GM12878 (cell line): ENCODE results near the gene CSRP1. TPM values are rescaled to one million over a fixed set of nuclear protein-coding genes. Genes with fewer than 3 reads are reported as not detected.

Experiments used
- ATAC-seq: fragments of 200-7000 bp; cut with Tn5 transposase; 3 replicates; pipeline ENCODE4 v1.9.1; 2020; ENCODE audit warnings: mild to moderate bottlenecking, moderate library complexity
- BruUV-seq: library from RNA; stranded (reverse); fragments of 400-500 nt; replicated peaks from 2 replicates; lab custom pipeline; 2021; lab: Mats Ljungman, UMichigan
- CTCF ChIA-PET: fragments of 300-600 bp; sonication (Branson Sonifier 250); formaldehyde crosslinking; extraction: SDS; loops from one replicate; lab custom pipeline; 2021; ENCODE audit warnings: inconsistent platforms; lab: Yijun Ruan, JAX
- POLR2A ChIA-PET: fragments of 350-600 bp; formaldehyde crosslinking; extraction: SDS; loops from one replicate; lab custom pipeline; 2021; ENCODE audit warnings: inconsistent platforms; lab: Charles Lee
- RAD21 ChIA-PET: fragments of 300-600 bp; sonication (Branson Sonifier 250); formaldehyde crosslinking; loops from one replicate; lab custom pipeline; 2023; ENCODE audit warnings: antibody characterized with exemption; ENCODE audit not compliant: unreplicated experiment; lab: Charles Lee
- SMC1A ChIA-PET: fragments of 300-600 bp; sonication (Branson Sonifier 250); formaldehyde crosslinking; loops from one replicate; lab custom pipeline; 2023; ENCODE audit not compliant: unreplicated experiment, uncharacterized antibody; lab: Charles Lee
- DNase-seq: peaks from one replicate; pipeline ENCODE4 v3.0.0-alpha.2; 2011; ENCODE audit warnings: low read depth, low spot score
- FAIRE-seq: peaks from 3 replicates; lab custom pipeline; 2011; peaks lifted over from hg19 to GRCh38; lab: Jason Lieb, UNC
- H2AFZ ChIP-seq: 2 replicates; pipeline ENCODE4 v1.6.0; 2011; ENCODE audit warnings: low read depth, low read length, control low read depth; ENCODE audit not compliant: control insufficient read depth
- H3K27ac ChIP-seq: 2 replicates; pipeline ENCODE4 v1.5.1; 2011; ENCODE audit warnings: control low read depth; ENCODE audit not compliant: control insufficient read depth, insufficient read depth
- H3K27me3 ChIP-seq, 2 experiments: replicated peaks in 1 of 2; 2 replicates each; pipeline versions ENCODE4 v1.6.0 to v1.6.1; 2011; ENCODE audit warnings: low read length in 1 of 2; ENCODE audit not compliant: control insufficient read depth in 2 of 2, insufficient read depth in 2 of 2
- H3K36me3 ChIP-seq, 2 experiments: 2 replicates each; pipeline ENCODE4 v1.5.1; 2011; ENCODE audit warnings: low read length in 1 of 2; ENCODE audit not compliant: control insufficient read depth in 2 of 2, insufficient read depth in 2 of 2
- H3K4me1 ChIP-seq: 2 replicates; pipeline ENCODE4 v1.6.1; 2011; ENCODE audit warnings: mild to moderate bottlenecking, low read length, moderate library complexity, mixed read lengths; ENCODE audit not compliant: control insufficient read depth, insufficient read depth
- H3K4me2 ChIP-seq: 2 replicates; pipeline ENCODE4 v1.6.0; 2011; ENCODE audit warnings: control low read depth; ENCODE audit not compliant: control insufficient read depth, insufficient read depth
- H3K4me3 ChIP-seq: fragments of 200-600 bp; sonication (generic); 2 replicates; pipeline ENCODE4 v1.5.1; 2016
- H3K79me2 ChIP-seq: 2 replicates; pipeline ENCODE4 v1.6.0; 2011; ENCODE audit warnings: low read length; ENCODE audit not compliant: control insufficient read depth, insufficient read depth
- H3K9ac ChIP-seq: 2 replicates; pipeline ENCODE4 v1.8.0; 2011; ENCODE audit warnings: low read length, control low read depth, mixed read lengths; ENCODE audit not compliant: control insufficient read depth, insufficient read depth
- H3K9me3 ChIP-seq: replicated peaks from 3 replicates; pipeline ENCODE4 v1.5.1; 2011; ENCODE audit warnings: mild to moderate bottlenecking, low read length; ENCODE audit not compliant: control insufficient read depth, insufficient read depth
- H4K20me1 ChIP-seq: 2 replicates; pipeline ENCODE4 v1.6.0; 2011; ENCODE audit not compliant: control insufficient read depth, insufficient read depth
- BCL11A ChIP-seq: IDR thresholded peaks from 2 replicates; pipeline ENCODE4 v1.6.1; 2011; ENCODE audit warnings: low read depth, low read length
- E2F4 ChIP-seq: IDR thresholded peaks from 2 replicates; pipeline ENCODE4 v1.6.1; 2012; ENCODE audit warnings: low read depth, low read length, improper control_type of control experiment
- FOXK2 ChIP-seq: fragments of 450-650 bp; IDR thresholded peaks from 2 replicates; pipeline ENCODE4 v1.6.1; 2017; ENCODE audit warnings: mild to moderate bottlenecking, moderate library complexity
- JUND ChIP-seq: IDR thresholded peaks from 2 replicates; pipeline ENCODE4 v1.6.1; 2012; ENCODE audit warnings: low read depth, mild to moderate bottlenecking, low read length, improper control_type of control experiment, moderate library complexity
- MEF2A ChIP-seq: IDR thresholded peaks from 2 replicates; pipeline ENCODE4 v1.6.1; 2011; ENCODE audit warnings: low read depth, mild to moderate bottlenecking, low read length, moderate library complexity; ENCODE audit not compliant: insufficient read depth
- SMAD5 ChIP-seq: IDR thresholded peaks from 2 replicates; pipeline ENCODE4 v1.6.1; 2016; ENCODE audit warnings: antibody characterized with exemption, low read depth
- SMARCA5 ChIP-seq: fragments of 450-650 bp; IDR thresholded peaks from 2 replicates; pipeline ENCODE4 v1.6.1; 2017; ENCODE audit warnings: mild to moderate bottlenecking
- SMC3 ChIP-seq: IDR thresholded peaks from 2 replicates; pipeline ENCODE4 v1.6.1; 2011; ENCODE audit warnings: low read length, improper control_type of control experiment, borderline replicate concordance
- WGBS: methylation state at CpG from one replicate; pipeline ENCODE4 v1.1.6; 2016; ENCODE audit warnings: low lambda C conversion rate; ENCODE audit not compliant: insufficient replicate concordance, insufficient coverage; ENCODE audit errors: missing lambda C conversion rate; 5-methylcytosine and 5-hydroxymethylcytosine counted together
- in situ Hi-C: fragments of 300-500 bp; cut with MboI; formaldehyde crosslinking; loops from 9 replicates; pipeline ENCODE4 v1.14.3; 2018; ENCODE audit warnings: mixed read lengths
- intact Hi-C: fragments of 100-400 bp; cut with micrococcal nuclease; formaldehyde crosslinking; loops from one replicate; pipeline ENCODE4 v1.14.2; 2022; ENCODE audit not compliant: unreplicated experiment
- polyA plus RNA-seq, 11 experiments: library from polyadenylated mRNA; depleted of rRNA in 4 of 11; unstranded in 6 of 11; stranded (reverse) in 5 of 11; fragments of >200 nt; fragmentation: Nextera tagmentation in 4 of 11; fragmentation: Illumina TruSeq in 1 of 11; extraction: Ambion mirVana in 4 of 11; extraction: Trizol in 1 of 11; gene quantifications; 1 replicate in 1 of 11; 2 replicates in 10 of 11; pipeline versions ENCODE4 v1.2.1 to v1.2.3, GENCODE V29; 2011 to 2016; ENCODE audit warnings: inconsistent platforms in 2 of 11, missing spikeins in 2 of 11, low read depth in 1 of 11
- total RNA-seq, 4 experiments: library from RNA; depleted of rRNA in 3 of 4; stranded (reverse); fragments of >200 nt in 3 of 4; fragmentation: Illumina TruSeq in 1 of 4; extraction: Trizol in 1 of 4; gene quantifications; 2 replicates each; pipeline versions ENCODE4 v1.2.1 to v1.2.3, GENCODE V29; 2013 to 2021

Gene CSRP1
- total and polyA plus RNA-seq, 10 of the 15 experiments (the other 5 are each of a cell fraction or from before 2014, with no cell fraction given): 23.4 to 99.2 (median 80.7) TPM

DNA sequence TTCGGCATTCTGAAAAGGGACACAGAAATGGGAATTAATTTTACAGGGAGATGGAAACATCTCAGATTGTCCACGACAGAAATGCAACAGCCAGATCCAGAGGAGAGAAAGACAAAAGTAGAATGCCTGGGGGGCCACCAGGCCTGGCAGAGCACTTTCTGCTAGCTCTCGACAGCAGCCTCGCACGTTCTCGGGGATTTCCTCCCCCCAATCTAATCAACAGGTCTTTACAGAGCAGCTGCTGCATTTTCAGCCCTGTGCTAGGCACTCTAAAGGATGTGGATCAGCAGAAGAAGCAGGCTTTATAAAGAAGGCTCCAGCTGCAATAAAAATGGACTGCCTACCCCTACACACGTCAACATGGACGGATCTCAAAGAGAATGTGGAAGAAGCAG lies 10.6 kb downstream of the CSRP1 start:
- intact Hi-C loops (no loop called here), in situ Hi-C loops (no loop called here)
- DNase-seq (no peak), ATAC-seq (no peak), FAIRE-seq (no peak)
- H3K79me2 ChIP-seq: no peaks in the 10 kb centered on the region; the same call in none of the 2 replicates
- H4K20me1 ChIP-seq: no peaks in the 10 kb centered on the region
- ChIA-PET SMC1A (interaction anchor here (2.8 to 2.9 kb wide), 2 partner anchors 9 to 16 kb away, joined by 10 to 21 read pairs; no protein-coding TSS in a partner anchor), POLR2A (interaction anchor here (1.2 kb wide), 1 partner anchor 10 kb away, joined by 5 read pairs; no protein-coding TSS in a partner anchor), CTCF (interaction anchor here (0.7 to 13.1 kb wide), 5 partner anchors 8 to 31 kb away, joined by 3 to 144 read pairs (median 3); no protein-coding TSS in a partner anchor), RAD21 (no interaction called here)
- WGBS: 94% methylated on average over 8 of the region's 8 CpGs
- H3K36me3 ChIP-seq: peaks cover 11 to 20% of the 10 kb centered on the region in 2 experiments; a peak in 3 of 4 replicates
- no peaks in the 10 kb centered on the region for H3K4me1 ChIP-seq
- TF ChIP-seq SMC3 (no peak), BCL11A (no peak)
- H3K27ac ChIP-seq: no peak overlapping the region
- no peak overlapping the region for H3K4me2 ChIP-seq
- no TSS peak for BruUV-seq
- H3K9ac ChIP-seq: no peak overlapping the region
- no peaks in the 10 kb centered on the region; the same call in 2 of the 3 replicates for H3K9me3 ChIP-seq
- no peaks in the 10 kb centered on the region for H3K27me3 ChIP-seq
- no peak overlapping the region for H2AFZ ChIP-seq
- no peak overlapping the region for H3K4me3 ChIP-seq

GRCh38 chr1:201495551-201496295 lies 11.2 kb downstream of the CSRP1 start:
- no peak overlapping the region for H3K9ac ChIP-seq
- peaks cover 11 to 20% of the 10 kb centered on the region in 2 experiments; a peak in 3 of 4 replicates for H3K36me3 ChIP-seq
- ChIA-PET SMC1A (interaction anchor here (2.8 to 2.9 kb wide), 2 partner anchors 10 to 17 kb away, joined by 10 to 21 read pairs; no protein-coding TSS in a partner anchor), POLR2A (interaction anchor here (1.2 kb wide), 1 partner anchor 10 kb away, joined by 5 read pairs; no protein-coding TSS in a partner anchor), CTCF (interaction anchor here (1.0 to 13.1 kb wide), 3 partner anchors 14 to 32 kb away, joined by 3 to 144 read pairs (median 20); no protein-coding TSS in a partner anchor), RAD21 (no interaction called here)
- ATAC-seq (no peak), FAIRE-seq (no peak), DNase-seq (no peak)
- no peaks in the 10 kb centered on the region; the same call in 1 of the 2 replicates for H3K79me2 ChIP-seq
- TF ChIP-seq JUND (no peak), SMAD5 (no peak), FOXK2 (no peak), BCL11A (no peak), SMARCA5 (no peak), E2F4 (no peak), MEF2A (no peak)
- H3K4me1 ChIP-seq: no peaks in the 10 kb centered on the region
- no peak overlapping the region for H3K4me2 ChIP-seq
- no peaks in the 10 kb centered on the region for H3K27me3 ChIP-seq
- no TSS peak for BruUV-seq
- WGBS: 89% methylated on average over 11 of the region's 11 CpGs
- no peaks in the 10 kb centered on the region; the same call in 2 of the 3 replicates for H3K9me3 ChIP-seq
- no peak overlapping the region for H2AFZ ChIP-seq
- no peak overlapping the region for H3K27ac ChIP-seq
- no peak overlapping the region for H3K4me3 ChIP-seq
- H4K20me1 ChIP-seq: no peaks in the 10 kb centered on the region
- intact Hi-C loops (no loop called here), in situ Hi-C loops (no loop called here)
